Keratinocyte (primary cell): ENCODE measurements around the gene ARHGAP18.

Source experiments
- EZH2 ChIP-seq: IDR thresholded peaks from one replicate; pipeline ENCODE4 v1.6.1; 2012; ENCODE audit warnings: inconsistent platforms, mild to moderate bottlenecking, low read length, moderate library complexity
- TF ChIP-seq, protein P1 (sequence below), 3 experiments: IDR thresholded peaks in 1 of 3; conservative IDR thresholded peaks in 1 of 3; optimal IDR thresholded peaks in 1 of 3; 2 replicates in 2 of 3; 3 replicates in 1 of 3; pipeline versions ENCODE3 to v1.5.1; 2011; ENCODE audit warnings: low read length in 3 of 3, mild to moderate bottlenecking in 3 of 3, moderate library complexity in 2 of 3, control low read depth in 1 of 3, inconsistent platforms in 1 of 3; ENCODE audit not compliant: insufficient read depth in 2 of 3; ENCODE audit errors: extremely low read depth in 1 of 3

DNA sequence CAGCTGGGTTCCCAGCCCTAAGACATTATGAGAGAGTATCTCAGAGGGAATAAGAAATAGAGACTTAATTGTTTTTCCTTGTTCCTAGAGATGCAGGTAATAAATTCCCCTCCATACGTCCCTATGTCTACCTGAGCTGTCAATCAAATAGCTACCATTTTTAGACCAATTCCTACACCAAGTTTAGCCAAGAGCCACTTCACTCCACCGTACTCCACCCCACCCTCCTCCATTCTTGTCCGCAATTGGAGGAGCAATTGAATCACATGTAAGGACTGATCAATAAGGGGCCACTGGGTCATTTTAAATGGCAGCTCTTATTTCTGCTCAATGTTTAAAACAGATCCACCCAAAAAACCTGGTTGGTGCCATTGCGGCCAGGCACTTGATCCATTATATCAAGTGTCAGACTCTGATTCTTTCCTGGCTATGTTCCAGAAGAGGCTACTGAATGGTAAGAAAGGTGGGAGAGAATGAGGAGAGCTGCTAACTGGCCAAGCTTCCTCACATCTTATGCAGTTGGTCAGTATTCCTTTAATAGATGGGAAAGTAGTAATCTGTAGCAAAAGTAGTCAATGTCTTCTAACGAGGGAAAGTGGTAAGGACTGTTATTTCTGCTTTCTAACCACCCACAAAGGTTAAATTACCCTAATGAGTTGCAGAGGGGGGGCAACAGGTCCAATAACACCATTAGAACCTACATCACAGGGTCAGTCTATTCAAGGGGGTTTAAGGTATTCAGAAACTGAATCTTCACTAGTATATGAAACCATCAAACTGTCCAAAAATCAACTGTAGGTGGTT, 34.1 kb downstream of the ARHGAP18 start:
- TF ChIP-seq, protein P1, sequence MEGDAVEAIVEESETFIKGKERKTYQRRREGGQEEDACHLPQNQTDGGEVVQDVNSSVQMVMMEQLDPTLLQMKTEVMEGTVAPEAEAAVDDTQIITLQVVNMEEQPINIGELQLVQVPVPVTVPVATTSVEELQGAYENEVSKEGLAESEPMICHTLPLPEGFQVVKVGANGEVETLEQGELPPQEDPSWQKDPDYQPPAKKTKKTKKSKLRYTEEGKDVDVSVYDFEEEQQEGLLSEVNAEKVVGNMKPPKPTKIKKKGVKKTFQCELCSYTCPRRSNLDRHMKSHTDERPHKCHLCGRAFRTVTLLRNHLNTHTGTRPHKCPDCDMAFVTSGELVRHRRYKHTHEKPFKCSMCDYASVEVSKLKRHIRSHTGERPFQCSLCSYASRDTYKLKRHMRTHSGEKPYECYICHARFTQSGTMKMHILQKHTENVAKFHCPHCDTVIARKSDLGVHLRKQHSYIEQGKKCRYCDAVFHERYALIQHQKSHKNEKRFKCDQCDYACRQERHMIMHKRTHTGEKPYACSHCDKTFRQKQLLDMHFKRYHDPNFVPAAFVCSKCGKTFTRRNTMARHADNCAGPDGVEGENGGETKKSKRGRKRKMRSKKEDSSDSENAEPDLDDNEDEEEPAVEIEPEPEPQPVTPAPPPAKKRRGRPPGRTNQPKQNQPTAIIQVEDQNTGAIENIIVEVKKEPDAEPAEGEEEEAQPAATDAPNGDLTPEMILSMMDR (optimal IDR thresholded peaks at IDR 0.05 in 1 of 3, IDR thresholded peaks at IDR 0.05 in 1 of 3, conservative IDR thresholded peaks at IDR 0.05 in 1 of 3; ENCODE audit: extremely low read depth in 1 of 3, insufficient read depth in 2 of 3, low read length in 3 of 3) = no peak
- no peak for TF ChIP-seq EZH2
